Amniotic epithelial cell (primary cell): ENCODE data around the gene MED25.

Experiments
- DNase-seq: peaks from one replicate; pipeline ENCODE4 v3.0.0-alpha.2; 2010; ENCODE audit warnings: low read depth

MED25 gene

GRCh38 chr19:49858088-49858985 is 40.2 kb downstream of the MED25 start:
- no peak for DNase-seq

DNA sequence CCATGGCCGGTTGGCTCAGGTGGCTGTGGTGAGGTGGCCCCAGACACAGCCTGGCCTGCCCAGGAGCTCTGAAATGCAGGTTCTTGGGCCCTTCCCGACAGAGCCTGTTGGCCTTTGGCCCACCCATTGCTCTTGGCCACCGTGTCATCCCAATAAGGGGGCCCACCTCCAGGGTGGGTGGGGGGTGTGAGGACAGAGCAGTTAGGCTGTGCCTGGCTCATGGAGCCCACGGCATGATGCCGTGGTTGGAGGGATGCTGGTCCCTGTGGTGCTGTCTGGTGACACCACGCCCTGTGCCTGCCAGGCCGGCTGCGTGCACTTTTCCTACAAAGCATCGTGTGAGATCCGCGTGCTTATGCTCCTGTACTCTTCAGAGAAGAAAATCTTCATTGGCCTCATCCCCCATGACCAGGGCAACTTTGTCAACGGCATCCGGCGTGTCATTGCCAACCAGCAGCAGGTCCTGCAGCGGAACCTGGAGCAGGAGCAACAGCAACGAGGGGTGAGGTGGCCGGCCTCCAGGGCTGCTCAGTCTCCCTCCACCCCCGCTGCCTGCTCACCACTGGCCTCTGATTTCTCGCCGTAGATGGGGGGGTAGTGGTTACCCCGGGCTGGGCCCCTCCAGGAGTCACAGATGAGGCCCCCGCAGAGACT is 41.7 kb downstream of the MED25 start:
- no peak for DNase-seq

DNA sequence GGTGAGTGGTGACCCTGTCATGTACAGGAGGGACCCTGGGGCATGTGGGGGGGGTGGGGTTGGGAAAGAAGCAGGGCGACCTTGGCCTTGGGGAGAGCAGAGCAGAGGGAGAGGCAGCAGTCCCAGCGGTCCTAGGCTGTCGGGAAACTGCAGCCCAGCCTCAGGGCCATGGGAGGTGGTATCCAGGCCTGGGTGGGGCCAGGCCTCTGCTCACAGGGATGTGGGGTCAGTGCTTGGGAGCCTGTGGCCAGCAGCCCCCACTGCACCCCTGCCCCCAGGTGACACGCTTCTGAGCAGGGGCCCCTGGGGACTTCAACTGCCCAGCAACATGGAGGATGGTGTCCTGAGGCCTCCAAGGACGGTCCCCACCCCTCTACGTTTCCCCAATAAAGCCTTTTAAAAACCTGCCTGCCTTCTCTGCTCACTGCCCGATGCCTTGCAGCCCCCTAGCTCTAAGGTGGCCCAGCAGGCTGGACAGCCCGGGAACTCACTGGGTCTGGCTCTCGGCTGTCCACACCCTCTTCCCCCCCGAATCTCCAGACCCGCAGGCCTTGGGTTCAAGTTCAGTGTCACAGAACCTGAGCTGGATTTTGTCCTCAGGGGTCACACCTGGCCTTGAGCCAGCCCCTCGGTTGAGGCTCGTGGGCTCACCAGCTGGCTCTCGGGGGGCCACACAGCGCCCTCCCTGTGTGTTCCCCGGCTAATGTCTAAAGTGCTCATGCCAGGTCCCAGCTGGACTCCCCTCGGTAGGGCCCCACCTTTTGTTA is 42.4 kb downstream of the MED25 start:
- DNase-seq, result no peak

GRCh38 chr19:49861107-49861506 is 43.0 kb downstream of the MED25 start:
- no peak for DNase-seq

DNA sequence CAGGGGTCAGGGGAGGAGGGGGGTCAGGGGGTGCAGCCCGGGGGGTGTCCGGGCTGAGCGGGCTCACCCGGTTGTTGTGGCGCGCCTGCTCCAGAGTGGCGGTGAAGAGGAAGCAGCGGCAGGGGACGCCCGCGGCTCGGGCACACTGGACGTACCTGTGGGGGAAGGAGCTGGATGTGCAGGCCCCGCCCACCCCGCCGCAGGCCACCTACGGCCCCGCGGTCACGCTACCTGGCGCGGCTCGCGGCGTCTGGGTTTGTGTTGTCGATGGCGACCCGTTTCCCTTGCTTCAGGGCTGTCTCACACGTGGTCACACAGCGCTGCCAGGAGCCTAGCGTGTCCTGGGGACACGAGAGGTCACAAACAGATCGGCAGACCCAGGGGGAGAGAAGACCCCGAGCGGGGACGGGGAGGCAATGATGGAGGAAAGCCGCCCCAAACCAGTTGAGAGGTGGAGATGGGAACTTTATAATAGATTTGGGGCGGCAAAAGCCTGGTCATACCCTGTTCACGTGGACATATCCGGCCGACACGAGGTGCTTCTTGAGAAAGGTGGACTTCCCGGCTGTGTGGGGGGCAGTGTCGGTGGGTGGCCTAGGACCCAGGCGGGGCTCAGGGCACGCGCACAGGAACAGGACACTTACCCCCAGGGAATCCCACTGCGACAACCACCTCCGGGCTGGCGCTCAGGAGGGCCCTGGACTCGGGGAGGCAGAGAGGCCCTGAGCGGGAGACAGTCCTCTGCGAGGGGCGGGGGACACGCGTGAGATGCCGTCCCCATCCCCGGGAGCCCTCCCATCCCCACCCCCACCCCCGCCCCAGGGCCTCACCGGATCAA is 43.7 kb downstream of the MED25 start:
- DNase-seq, result no peak

GRCh38 chr19:49862391-49863253 is 44.5 kb downstream of the MED25 start:
- DNase-seq, result no peak

- DNase-seq, result no peak
Observed at GRCh38 chr19:49863254-49863934, 45.3 kb downstream of the MED25 start.

- DNase-seq, result no peak
Observed at GRCh38 chr19:49863935-49864320, 45.8 kb downstream of the MED25 start.

GRCh38 chr19:49864890-49865289 is 46.8 kb downstream of the MED25 start:
- no peak for DNase-seq

DNA sequence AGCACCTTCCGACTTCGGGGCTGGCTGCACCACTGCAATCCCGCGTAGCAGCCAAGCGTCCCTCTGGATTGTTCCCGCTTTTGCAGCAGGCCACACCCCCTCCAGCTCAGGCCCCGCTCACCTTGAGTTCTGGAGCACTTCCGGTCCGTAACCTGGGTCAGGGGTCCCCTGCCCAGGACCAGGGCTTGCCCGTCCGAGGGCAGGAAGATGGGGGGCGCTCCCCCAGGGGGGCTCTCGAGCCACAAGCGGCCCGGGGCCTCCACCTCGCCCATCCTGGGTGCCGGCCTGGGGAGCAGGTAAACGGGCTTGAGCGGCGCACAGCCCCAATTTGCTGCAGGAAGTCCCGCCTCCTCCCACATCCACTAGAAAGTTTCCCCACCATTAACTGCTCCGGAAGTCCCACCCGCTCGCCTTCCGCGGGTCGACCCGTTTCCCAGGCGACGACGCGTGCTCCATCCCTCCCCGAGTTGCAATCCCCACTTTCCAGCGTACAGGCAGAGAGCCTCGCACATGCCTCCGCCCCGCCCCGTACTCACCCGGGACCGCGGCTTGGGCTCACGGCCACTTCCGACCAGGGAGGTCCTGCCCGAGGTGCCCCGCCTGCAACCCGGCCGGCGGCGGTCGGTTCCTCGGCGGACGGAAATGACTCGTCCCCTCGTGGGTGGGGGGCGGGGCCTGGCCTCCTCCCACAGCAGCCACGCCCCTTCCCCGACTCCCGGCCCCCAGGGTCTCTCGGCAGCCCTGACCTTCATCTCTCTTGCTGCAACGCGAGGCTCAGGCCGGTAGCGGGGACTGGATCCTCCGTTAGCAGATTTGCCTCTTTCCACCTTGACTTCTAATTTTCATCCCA is 49.1 kb downstream of the MED25 start, which contains the start of gene PNKP:
PNKP (minus strand) TSS at position 644 of the 850 bp plus-strand sequence; CDS start at position 272, 372 bp downstream.
- peak; percentile 82 for DNase-seq

DNA sequence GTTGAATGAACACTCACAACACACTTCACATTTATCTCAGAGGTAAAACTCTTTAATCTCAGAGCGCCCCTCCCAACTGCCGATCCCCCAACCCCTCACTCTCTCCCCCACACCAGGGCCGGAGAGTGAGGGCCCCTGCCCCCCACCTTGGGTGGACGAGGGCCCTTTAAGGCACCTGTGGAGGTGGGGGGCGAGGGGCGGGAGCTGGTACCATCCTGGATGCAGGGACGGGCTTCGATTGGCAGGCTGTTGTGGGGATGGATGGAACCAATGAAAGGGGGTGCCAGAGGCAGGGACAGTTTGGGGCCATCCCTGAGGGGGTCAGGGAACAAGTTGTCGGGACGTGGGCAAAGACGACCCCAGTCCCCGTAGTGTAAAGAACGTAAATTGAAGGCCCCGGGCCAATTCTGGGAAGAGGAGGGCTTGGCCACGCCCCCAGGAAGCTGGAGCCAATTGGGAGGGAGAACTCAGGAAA is 51.0 kb downstream of the MED25 start:
- DNase-seq, result no peak

- DNase-seq, result peak; percentile 100
Observed at GRCh38 chr19:49869484-49870308, 51.6 kb downstream of the MED25 start.

GRCh38 chr19:49870309-49870901 is 52.3 kb downstream of the MED25 start:
- no peak for DNase-seq

GRCh38 chr19:49871349-49871985 is 53.4 kb downstream of the MED25 start:
- DNase-seq, result no peak

GRCh38 chr19:49872245-49873128 is 54.4 kb downstream of the MED25 start:
- DNase-seq, result no peak

GRCh38 chr19:49873129-49873521 is 55.0 kb downstream of the MED25 start:
- DNase-seq, result no peak
